Stimulated activated naive CD4-positive, alpha-beta T cell treated with Interleukin-2 at 50 U/mL for 16 hours (primary cell): ENCODE results near the gene HRH1.

ENCODE experiments used
- DNase-seq: peaks from one replicate; lab custom pipeline; 2025; lab: John Stamatoyannopoulos, UW

Gene HRH1

DNA sequence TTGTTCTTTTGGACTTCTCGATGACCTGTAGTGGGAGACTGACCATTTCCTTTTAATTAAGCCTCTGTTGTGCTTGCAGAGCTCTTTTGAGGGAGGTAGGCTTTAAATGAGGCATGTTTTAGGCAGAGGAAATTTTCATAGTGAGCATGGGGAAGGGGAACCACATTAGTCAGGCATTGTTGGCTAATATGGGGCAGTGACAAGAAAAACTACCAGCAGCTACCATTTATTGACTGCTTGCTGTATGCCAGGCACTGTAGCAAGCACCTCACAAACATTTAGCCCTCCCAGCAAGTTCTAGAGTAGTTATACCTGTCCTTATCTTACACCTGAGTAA lies 128.8 kb downstream of the HRH1 start:
- no peak for DNase-seq

DNA sequence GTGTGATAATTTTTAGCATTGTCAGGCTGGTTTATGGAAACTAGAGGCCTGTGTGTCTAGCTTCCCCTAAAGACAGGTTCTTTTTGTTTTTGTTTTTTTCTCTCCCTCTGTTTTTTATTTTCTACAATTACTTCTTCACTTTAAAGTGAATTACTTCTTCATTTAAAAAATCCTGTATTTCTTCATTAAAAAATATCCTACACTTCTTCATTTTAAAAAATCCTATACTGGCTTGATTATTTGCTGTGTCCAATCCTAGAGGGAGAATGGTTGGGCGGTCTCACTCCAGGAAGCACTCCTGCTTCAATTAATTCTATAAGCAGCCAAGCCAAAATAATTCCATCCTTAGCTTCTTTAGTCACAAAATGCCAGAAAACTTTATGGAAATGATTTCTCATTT lies 129.7 kb downstream of the HRH1 start:
- no peak for DNase-seq

DNA sequence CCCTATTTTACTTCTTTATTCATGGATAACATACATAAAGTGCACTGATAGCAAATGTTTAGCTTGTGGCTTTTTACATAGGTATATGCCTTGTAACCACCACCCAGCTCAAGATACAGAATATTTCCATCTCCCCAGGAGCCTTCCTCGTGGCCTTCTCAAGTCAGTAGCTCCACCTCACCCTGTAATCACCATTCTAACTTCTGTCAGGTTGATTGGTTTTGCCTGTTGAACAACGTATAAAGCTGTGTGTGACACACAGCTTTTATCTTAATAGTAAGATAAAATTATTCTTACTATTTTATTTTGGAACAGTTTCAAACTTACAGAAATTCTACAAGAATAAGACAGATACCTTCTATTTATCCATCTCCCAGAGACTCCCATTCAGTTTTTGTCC lies 131.2 kb downstream of the HRH1 start:
- DNase-seq, result no peak

DNA sequence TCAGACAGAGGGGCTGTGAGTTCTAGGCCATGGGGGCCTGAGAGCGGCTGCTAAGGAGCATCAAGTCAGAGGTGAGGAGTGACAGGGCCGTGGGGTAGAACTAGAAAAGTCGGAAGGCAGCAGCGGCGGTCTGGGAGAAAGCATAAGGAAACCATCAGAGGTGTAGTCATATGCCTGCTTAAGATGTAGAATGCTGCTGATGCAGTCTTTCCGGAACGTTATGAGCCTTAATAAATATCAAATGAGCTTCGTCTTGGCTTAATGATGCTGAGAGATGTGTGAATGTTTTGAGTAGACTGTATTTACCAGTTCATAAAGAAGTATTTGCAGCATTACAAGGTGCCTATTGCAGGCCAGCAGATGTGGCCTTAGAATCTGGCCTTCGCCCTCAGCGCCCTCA lies 133.1 kb downstream of the HRH1 start:
- no peak for DNase-seq

DNA sequence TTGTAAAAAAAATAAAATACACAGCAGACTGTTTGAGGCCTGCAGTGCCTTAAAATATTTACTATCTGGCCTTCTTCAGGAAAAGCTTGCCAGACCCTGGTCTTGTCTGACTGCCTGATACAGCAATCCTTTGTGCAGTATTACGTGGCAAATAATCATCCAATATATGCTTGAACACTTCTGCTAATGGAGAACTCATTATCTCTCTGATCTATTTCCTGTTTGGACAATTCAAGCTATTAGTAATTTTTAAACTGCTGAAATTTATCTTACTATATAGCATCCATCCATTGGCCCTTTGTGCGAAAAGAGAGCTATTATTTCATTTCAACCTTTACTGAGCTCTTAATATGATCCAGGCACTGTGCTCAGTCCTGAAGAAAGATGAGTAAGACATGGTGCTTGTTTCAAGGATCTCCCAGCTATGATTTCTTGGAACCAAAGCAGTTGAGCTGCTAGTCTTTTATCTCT lies 133.8 kb downstream of the HRH1 start:
- DNase-seq, result no peak

DNA sequence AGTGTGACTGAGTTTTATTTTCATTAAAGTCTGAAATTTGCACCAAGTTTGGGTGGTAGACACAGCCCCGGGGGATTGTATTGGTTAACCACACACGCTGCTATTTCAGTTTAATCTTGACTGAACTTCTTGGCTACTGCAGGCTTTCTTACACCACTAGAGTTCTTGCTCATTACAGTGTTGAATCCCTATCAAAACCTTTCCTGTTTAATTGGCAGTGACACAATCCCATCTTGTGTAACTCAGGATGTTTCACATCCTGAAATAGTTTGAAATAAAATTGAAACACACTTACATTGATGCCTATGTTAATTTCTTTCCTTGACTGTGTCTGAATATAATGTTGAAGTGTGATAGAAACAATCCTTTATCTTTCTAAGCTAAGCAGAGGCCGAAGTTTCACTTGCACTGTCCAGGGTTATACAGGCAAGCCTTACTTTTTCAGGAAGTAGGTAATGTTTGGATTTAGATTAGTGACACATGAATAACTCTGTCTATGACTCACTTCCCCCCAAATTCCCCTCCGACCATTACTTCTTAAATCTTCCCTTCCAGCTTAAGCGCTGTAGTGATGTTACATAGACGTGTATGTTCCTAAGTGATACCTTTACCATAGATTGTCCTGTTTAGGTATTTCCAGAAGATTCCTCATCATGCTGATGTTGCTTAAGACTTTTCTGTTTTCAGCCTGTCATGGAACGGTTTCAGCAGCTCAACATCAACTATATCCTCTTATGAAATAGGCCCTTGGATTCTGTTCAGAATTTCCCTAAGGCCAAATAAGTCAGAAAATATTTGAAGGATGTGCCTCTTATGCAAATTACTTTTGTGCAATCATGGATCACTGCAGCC lies 134.7 kb downstream of the HRH1 start:
- DNase-seq, result no peak

DNA sequence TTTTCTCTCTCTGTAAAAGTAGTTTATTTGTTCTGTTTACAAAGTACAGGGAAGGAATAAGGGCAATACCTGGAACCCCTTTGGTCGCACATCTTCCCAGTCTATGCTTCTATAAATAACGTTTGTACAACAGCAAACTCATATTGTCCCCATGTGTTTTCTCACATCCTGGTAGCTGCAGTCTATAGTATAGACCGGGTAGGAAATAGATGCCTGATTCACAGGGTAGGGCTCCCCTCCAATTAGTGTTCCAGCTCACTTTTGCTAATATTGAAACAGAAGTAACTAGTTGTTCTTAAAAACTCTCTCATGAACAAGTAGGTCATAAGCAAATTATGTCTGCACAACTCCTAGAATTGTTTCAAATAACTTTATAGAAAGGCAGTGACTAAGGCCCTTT lies 135.6 kb downstream of the HRH1 start:
- no peak for DNase-seq

DNA sequence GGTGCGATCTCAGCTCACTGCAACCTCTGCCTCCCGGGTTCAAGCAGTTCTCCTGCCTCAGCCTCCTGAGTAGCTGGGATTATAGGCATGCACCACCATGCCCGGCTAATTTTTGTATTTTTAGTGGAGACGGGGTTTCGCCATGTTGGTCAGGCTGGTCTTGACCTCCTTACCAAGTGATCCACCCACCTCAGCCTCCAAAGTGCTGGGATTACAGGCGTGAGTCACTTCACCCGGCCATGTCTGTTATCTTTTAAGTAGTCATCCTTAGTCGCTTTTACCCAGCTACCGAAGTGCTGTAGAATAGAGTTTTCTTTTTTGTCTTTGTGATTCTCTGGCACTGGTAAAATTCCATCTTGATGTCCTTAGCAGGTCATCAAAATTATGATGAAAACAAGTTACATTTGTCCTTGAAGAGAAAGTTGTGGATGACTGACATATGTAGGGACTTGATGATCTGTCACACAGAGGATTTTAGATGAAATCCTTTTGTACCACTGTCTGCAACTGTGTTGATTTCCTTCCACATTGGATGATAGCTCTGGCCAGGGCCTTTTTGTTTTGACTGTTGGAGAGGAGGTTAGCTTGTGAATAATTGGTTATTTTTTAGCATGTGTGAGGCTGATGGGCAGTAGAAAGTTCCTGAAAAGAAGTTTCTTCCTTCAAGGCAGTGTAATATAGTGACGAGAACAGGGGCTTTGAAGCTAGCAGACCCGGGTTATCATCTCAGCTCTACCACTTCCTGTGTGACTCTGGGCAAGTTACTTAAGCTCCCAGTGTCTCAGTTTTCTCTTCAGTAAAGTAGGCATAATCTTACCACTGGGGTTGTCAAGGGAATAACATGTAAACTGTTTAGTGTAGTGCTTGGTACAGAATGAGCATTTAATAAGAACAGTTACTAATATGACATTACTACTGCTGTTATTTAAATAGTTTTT lies 136.7 kb downstream of the HRH1 start:
- no peak for DNase-seq

DNA sequence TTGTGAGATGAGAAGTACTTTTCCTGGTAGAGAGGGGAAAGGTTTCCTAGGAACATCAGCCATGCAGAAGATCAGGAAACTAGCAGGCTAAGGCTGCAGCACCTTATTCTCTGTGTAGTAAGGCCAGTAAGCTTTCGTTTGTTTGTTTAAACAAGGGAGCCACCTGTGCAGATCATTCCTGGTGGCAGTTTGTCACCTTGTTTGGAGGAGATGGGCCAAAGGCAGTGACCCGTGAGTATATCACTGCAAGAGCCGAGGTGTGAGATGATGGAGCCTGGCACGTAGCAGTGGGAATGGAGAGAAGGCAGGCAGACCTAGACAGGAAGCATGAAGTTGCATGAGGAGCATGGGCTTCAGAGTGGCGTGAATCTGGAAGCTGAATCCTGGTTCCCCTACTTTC lies 137.5 kb downstream of the HRH1 start:
- DNase-seq, result no peak

DNA sequence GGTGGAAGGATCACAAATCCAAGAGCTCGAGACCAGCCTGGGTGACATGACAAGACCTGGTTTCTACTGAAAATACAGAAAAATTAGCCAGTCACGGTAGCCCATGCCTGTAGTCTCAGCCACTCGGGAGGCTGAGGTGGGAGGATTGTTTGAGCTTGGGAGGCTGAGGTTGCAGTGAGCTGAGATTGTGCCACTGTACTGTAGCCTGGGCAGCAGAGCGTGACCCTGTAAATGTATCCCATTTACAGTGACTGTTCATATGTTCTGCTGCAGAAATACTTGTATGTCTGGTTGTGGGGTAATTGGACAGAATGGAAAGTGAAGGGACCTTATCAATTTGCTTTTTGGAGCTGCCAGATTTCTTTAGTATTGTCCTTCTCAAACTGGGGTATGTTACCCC lies 142.8 kb downstream of the HRH1 start:
- DNase-seq, result no peak

DNA sequence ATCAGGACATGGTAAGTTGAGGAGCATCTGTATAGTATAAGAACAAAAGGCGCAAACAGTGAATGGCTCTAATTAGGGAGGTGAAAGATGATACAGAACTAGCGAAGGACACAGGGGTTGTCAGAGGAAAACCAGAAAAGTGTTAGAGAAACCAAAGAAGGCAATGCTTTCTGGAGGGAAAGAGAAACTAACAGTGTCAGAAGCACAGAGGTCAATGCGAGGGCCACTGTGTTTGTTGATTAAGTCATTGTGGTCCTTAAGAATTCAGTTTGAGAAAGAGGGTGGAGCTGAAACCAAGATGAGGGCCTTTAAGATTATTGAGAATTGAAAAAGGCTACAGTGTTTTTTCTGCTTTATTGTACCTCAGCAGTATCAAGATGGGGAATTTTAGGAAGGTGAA lies 146.7 kb downstream of the HRH1 start:
- no peak for DNase-seq

DNA sequence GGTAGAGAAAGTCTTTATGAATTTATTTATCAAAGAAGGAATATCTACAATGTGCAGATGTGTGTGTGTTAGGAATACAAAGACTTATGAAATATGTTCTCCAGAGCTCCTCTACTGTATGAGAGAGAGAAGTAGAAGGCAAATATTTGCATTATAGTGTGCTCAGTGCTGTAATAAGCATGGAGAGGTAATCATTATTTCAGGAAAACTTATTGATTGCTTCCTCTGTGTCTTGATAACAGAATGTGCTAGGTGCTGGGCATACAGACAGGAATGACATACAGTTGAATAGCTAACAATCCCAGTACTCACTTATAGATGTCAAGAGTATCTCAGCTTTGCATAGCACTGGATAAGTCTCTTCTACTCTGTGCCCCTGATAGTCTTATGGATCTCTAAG lies 148.2 kb downstream of the HRH1 start:
- no peak for DNase-seq

DNA sequence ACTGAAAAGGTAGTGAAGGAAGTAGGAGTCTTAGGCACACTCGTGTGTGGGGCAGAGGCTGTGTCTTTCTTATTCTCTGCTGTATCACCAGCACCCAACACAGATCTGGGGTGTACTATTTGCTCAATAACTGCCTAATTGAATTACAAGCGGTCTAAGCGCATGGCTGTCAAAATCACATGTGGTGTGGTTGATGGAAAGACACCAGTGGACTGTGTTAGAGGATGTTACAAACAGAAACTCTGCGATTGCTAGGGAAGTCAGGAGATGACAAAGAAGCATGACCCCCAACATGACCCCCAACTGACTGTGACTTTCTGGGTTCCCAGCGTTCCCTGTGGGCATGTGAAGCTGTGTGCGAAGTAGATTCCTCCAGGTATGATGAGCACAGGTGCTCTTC lies 149.9 kb downstream of the HRH1 start:
- no peak for DNase-seq

DNA sequence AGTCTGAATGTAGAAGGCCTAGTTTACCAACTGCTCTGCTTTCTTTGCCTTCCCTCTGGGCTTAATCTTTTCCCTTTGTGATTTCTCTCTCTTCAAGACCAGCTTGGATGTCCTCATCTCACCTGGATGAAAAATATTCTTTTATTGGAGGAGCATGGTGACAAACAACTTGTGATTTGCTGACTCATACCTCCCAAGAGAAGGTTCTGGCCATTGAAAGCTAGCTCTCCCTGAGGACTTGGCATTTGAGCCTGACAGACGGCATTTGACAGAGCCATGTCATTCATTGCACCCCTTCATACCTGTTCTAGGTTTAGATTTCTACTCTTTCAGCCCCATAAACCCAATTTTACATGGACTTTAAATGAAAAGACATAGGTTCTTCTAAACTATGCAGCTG lies 151.2 kb downstream of the HRH1 start:
- DNase-seq, result no peak

DNA sequence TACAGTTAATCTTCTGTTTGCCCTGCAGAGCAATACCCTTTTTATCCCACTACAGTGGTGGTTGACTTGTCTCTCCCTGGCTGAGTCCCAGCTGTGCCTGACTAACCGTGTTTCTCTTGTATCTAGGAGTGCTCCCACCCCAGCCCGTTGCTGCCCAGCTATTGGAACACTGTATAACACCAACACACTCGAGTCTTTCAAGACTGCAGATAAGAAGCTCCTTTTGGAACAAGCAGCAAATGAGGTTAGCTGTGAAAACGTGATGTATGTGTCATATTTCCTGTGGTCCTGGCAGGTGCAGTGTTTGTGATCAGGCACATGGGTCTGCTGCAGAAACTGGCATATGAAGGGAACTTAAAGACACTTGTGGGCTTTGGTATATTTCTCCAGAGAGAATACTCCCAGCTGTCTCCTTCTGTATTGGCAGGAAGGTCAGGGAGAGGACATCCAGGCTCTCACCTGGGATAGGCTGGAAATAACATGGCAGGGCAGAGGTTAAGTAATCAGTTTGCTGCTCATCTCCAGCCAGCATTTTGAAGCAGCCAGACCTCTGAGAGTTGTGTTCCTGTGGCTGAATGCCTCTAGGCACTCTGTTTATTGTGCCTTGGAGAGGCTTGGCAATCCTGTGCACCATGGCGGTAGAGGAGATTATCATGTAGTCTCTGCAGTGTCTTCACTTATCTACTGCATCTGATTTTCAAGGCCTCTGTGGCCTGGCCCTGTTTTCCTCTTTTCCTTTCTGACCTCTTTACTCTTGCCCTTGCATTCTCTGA lies 152.7 kb downstream of the HRH1 start:
- DNase-seq, result no peak

DNA sequence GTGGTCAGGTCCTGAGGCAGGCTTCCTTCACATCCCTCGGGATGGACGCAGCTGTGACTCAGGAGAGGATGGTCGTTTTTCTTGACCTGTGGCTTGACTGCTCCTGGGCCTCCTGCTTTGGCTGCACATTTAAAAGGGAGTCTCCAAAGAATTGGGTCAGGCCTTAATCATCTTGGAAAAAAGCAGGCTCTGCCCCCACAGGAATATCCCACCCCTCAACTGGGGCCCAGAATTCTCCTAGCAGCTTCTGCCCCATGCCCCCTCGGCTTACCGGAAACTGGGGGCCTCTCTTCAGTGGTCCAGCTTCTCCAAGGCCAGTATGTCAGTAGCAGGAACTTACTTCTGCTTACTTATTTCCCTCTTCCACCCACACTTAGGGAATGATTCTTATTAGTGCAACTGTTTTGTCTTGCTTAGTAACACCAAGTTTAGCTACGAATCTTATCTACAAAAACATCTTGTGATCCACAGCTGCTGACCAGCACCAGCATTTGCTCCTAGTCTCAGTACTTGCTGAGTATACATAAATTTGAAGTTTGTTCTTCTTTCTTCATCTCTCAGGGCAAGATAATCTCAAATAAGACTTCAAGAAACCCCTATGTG lies 153.6 kb downstream of the HRH1 start:
- no peak for DNase-seq

DNA sequence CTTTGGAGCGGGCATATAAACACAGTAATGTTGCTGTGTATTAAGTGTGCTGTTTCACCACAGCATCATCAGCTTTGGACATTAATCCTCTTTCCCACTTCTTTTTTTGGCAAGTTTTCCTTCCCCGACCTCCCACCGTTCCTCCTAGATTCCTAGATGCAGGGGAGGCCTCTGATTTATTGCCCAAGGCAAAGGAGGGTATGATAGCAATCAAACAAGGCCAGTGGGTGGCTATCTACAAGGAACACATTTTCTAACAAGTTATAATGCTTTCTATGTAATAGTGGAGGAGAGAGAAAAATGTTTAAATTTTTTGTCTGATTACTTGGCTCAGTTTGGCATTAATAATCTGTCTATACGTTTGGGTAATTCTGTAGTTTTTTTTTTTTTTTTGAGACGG lies 156.0 kb downstream of the HRH1 start:
- DNase-seq, result no peak

DNA sequence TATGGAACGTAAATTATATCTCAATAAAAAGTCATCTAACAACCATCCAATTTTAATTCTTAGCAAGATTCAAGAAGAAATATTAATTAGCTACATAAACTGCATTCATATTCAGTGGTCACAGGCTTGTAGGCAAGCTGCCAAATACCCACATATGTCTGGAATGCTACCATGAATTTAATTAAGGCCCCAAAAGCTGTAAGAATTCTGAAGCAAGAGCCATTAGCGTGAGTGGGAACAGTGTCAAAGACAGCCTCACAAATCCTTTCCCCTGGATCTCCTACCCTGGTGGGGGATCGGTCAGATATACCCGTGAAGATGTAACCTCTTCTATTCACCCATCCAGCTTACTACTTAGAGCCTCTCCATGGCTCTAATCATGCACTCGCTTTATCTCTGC lies 157.9 kb downstream of the HRH1 start:
- DNase-seq, result no peak
